Pancreas (tissue), 10 donors: Measurements from ENCODE around the gene TMEM272. TPM values are rescaled to one million over a fixed set of nuclear protein-coding genes. Genes with fewer than 3 reads are reported as not detected.

Source experiments
- ATAC-seq, 4 donors: fragments of 200-7000 bp; cut with Tn5 transposase; one replicate each; pipeline versions ENCODE4 v1.8.0 to v1.9.1; 2020; ENCODE audit warnings: mild to moderate bottlenecking in 4 of 4, moderate library complexity in 4 of 4
- DNase-seq, 6 donors: peaks; one replicate each; pipeline ENCODE4 v3.0.0-alpha.2; 2020
- FAIRE-seq: peaks from 2 replicates; lab custom pipeline; 2012; peaks lifted over from hg19 to GRCh38; lab: Jason Lieb, UNC
- H3K27ac ChIP-seq, 4 donors: fragments of 200-600 bp; sonication (generic); 1 replicate in 3 of 4; 2 replicates in 1 of 4; pipeline versions ENCODE4 v1.5.0 to v1.8.0; 2020
- H3K27me3 ChIP-seq, 4 donors: fragments of 200-600 bp; one replicate each; pipeline ENCODE4 v1.8.0; 2021
- H3K36me3 ChIP-seq, 3 donors: fragments of 200-600 bp; sonication (generic) in 1 of 3; one replicate each; pipeline versions ENCODE4 v1.5.0 to v1.8.0; 2020 to 2021
- H3K4me1 ChIP-seq, 3 donors: fragments of 200-600 bp; one replicate each; pipeline ENCODE4 v1.8.0; 2021
- H3K4me3 ChIP-seq, 4 donors: fragments of 200-600 bp; sonication (generic) in 2 of 4; one replicate each; pipeline versions ENCODE4 v1.5.0 to v1.8.0; 2020 to 2021
- H3K9me3 ChIP-seq, 4 donors: fragments of 200-600 bp; one replicate each; pipeline ENCODE4 v1.8.0; 2021
- CTCF ChIP-seq, 4 donors: fragments of 200-600 bp; sonication (generic) in 3 of 4; IDR thresholded peaks; one replicate each; pipeline versions ENCODE4 v1.5.0 to v1.8.0; 2021; ENCODE audit warnings: antibody characterized with exemption in 4 of 4
- WGBS, 2 donors: extraction: QIAGEN DNeasy Blood & Tissue Kit; methylation state at CpG; one replicate each; pipeline ENCODE4 v1.1.7; 2013; 5-methylcytosine and 5-hydroxymethylcytosine counted together
- intact Hi-C, 3 donors: fragments of 100-400 bp; cut with DNase I; formaldehyde crosslinking; loops; one replicate each; pipeline versions ENCODE4 v1.11.1 to v1.14.2; 2022
- polyA plus RNA-seq, 2 donors: library from polyadenylated mRNA; stranded (reverse); fragments of 200-250 nt; gene quantifications; one replicate each; pipeline ENCODE4 v1.2.3, GENCODE V29; 2013
- total RNA-seq, 6 donors: library from RNA; stranded (reverse); fragmentation: NEBNext Ultra II Directional in 4 of 6; extraction: Animal tissue kit (Norgen Biotek cat#: 25700) in 4 of 6; gene quantifications; one replicate each; pipeline versions ENCODE4 v1.2.1 to v1.2.4, GENCODE V29; 2021 to 2023
- donor health status: healthy with polysubstance abuse.
- donor health status: DM: no; HTN: no; CAD: no; lungs with moderate emphysema.
- donor health status: DM: no; HTN: no; CAD: no.
- donor health status: control.
- donor health status: control.
- donor health status: Bipolar disorder and iron deficiency.
- donor health status: DM: yes; HTN: yes; CAD: no.
- donor health status: DM: no; HTN: no; CAD: no.
- donor health status: DM: no; HTN: no; CAD: no.
- donor health status: DM: yes; HTN: yes; CAD: no.

TMEM272 gene
- total and polyA plus RNA-seq, 8 donors = 0.04 to 0.16 (median 0.09) TPM; not detected in 3

- ATAC-seq = no peak
- DNase-seq = peak in 1 of 6 donors; percentile 9
- Histone ChIP-seq H3K36me3 (no peaks in the 10 kb centered on the region), H3K27me3 (no peaks in the 10 kb centered on the region), H3K4me1 (peaks cover 7 to 17% (median 13%) of the 10 kb centered on the region in 3 donors), H3K4me3 (no peak overlapping the region), H3K27ac (no peak overlapping the region), H3K9me3 (no peaks in the 10 kb centered on the region)
- intact Hi-C loops = no loop called here
- FAIRE-seq = no peak
- WGBS, 2 donors = 88 to 92% methylated on average over 12 of the region's 12 CpGs
- no peak for TF ChIP-seq CTCF (IDR thresholded peaks at IDR 0.05)
These were observed 33.9 kb downstream of the TMEM272 start for GRCh38 chr13:51811046-51811445.

- intact Hi-C loops = no loop called here
- no peak overlapping the region for H3K27ac ChIP-seq
- no peak for TF ChIP-seq CTCF (IDR thresholded peaks at IDR 0.05)
- ATAC-seq (no peak), DNase-seq (no peak), FAIRE-seq (no peak)
- no peaks in the 10 kb centered on the region for H3K36me3 ChIP-seq
- H3K4me1 ChIP-seq = peaks cover 0 to 19% (median 13%) of the 10 kb centered on the region in 3 donors
- no peaks in the 10 kb centered on the region for H3K27me3 ChIP-seq
- no peak overlapping the region for H3K4me3 ChIP-seq
- no peaks in the 10 kb centered on the region for H3K9me3 ChIP-seq
These were observed 36.2 kb downstream of the TMEM272 start for GRCh38 chr13:51808811-51809210.

GRCh38 chr13:51807041-51807440 lies 37.9 kb downstream of the TMEM272 start:
- no peak for TF ChIP-seq CTCF (IDR thresholded peaks at IDR 0.05)
- no peaks in the 10 kb centered on the region for H3K36me3 ChIP-seq
- intact Hi-C loops = no loop called here
- H3K9me3 ChIP-seq = no peaks in the 10 kb centered on the region
- WGBS, 2 donors = 67 to 68% methylated on average over 5 of the region's 5 CpGs
- H3K4me3 ChIP-seq = no peak overlapping the region
- ATAC-seq = no peak
- FAIRE-seq = no peak
- no peak overlapping the region for H3K27ac ChIP-seq
- peak in 1 of 6 donors; percentile 17 for DNase-seq
- peaks cover 11 to 30% (median 23%) of the 10 kb centered on the region in 3 donors for H3K4me1 ChIP-seq
- no peaks in the 10 kb centered on the region for H3K27me3 ChIP-seq

- intact Hi-C loops = no loop called here
- no peak for TF ChIP-seq CTCF (IDR thresholded peaks at IDR 0.05)
- peak overlapping the region in 1 of 4 donors; percentile 85 for H3K4me3 ChIP-seq
- no peaks in the 10 kb centered on the region for H3K9me3 ChIP-seq
- FAIRE-seq (no peak), ATAC-seq (peak; percentile 6 to 38 (median 24)), DNase-seq (peak in 4 of 6 donors; percentile 80 to 87 (median 84))
- H3K4me1 ChIP-seq = peaks cover 13 to 32% (median 25%) of the 10 kb centered on the region in 3 donors
- H3K27ac ChIP-seq = peak overlapping the region in 2 of 4 donors; percentile 100
- no peaks in the 10 kb centered on the region for H3K27me3 ChIP-seq
- H3K36me3 ChIP-seq = no peaks in the 10 kb centered on the region
- WGBS, 2 donors = 43 to 50% methylated on average over 2 of the region's 2 CpGs
These were observed 38.4 kb downstream of the TMEM272 start for GRCh38 chr13:51806566-51806965.

DNA sequence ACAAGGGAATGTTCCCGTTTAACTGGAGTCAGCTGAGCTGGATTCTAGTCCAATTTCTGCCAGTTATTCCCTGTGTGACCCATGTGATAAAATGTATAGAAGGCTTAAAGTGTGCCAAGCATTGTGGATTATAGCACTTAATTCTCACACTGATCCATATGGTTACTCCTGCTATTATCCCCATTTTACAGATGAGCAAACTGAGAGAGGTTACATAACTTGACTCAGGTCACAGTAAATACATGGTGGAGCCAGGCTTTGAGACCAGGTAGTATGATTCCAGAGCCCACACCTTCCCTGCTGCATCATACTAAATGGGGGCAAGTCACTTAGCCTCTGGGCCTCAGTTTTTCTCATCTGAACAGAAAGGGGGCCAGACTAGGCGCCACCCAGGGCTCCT lies 39.1 kb downstream of the TMEM272 start:
- Histone ChIP-seq H3K36me3 (no peaks in the 10 kb centered on the region), H3K9me3 (no peaks in the 10 kb centered on the region), H3K4me3 (peak overlapping the region in 2 of 4 donors; percentile 71 to 85), H3K27me3 (no peaks in the 10 kb centered on the region), H3K27ac (peak overlapping the region; percentile 100), H3K4me1 (peaks cover 19 to 39% (median 31%) of the 10 kb centered on the region in 3 donors)
- intact Hi-C loops = no loop called here
- FAIRE-seq = no peak
- peak in 1 of 6 donors; percentile 10 for DNase-seq
- WGBS, 2 donors = 67% methylated on average over 2 of the region's 2 CpGs
- ATAC-seq = no peak
- TF ChIP-seq CTCF (IDR thresholded peaks at IDR 0.05) = no peak
